Keratinocyte (primary cell): Measurements from ENCODE around the gene UTP11. TPM values are rescaled to one million over a fixed set of nuclear protein-coding genes. Genes with fewer than 3 reads are reported as not detected.

Experiments
- DNase-seq: peaks from one replicate; pipeline ENCODE4 v3.0.0-alpha.2; 2011; ENCODE audit warnings: low read depth, missing footprints, low spot score
- FAIRE-seq: peaks from 2 replicates; lab custom pipeline; 2011; peaks lifted over from hg19 to GRCh38; lab: Jason Lieb, UNC
- H2AFZ ChIP-seq: 2 replicates; pipeline ENCODE4 v1.6.0; 2012; ENCODE audit warnings: low read length, control low read depth, inconsistent platforms; ENCODE audit not compliant: control insufficient read depth
- H3K27ac ChIP-seq: 2 replicates; pipeline ENCODE4 v1.5.1; 2011; ENCODE audit warnings: low read length; ENCODE audit not compliant: control insufficient read depth, insufficient read depth
- H3K27me3 ChIP-seq: 3 replicates; pipeline ENCODE4 v1.6.0; 2011; ENCODE audit warnings: low read length; ENCODE audit not compliant: control insufficient read depth, insufficient read depth; ENCODE audit errors: extremely low read depth
- H3K36me3 ChIP-seq, 2 experiments: 2 replicates in 1 of 2; 3 replicates in 1 of 2; pipeline ENCODE4 v1.5.1; 2011; ENCODE audit warnings: low read length in 2 of 2, mild to moderate bottlenecking in 1 of 2; ENCODE audit not compliant: control insufficient read depth in 2 of 2, insufficient read depth in 2 of 2; ENCODE audit errors: extremely low read depth in 1 of 2
- H3K4me1 ChIP-seq: 3 replicates; pipeline ENCODE4 v1.5.1; 2011; ENCODE audit warnings: low read length; ENCODE audit not compliant: control insufficient read depth, insufficient read depth; ENCODE audit errors: extremely low read depth
- H3K4me2 ChIP-seq: 3 replicates; pipeline ENCODE4 v1.6.0; 2011; ENCODE audit warnings: low read depth, low read length; ENCODE audit not compliant: control insufficient read depth, insufficient read depth; ENCODE audit errors: extremely low read depth
- H3K4me3 ChIP-seq, 3 experiments: fragments of 200-600 bp in 1 of 3; sonication (generic) in 1 of 3; 2 replicates in 2 of 3; 3 replicates in 1 of 3; pipeline ENCODE4 v1.5.1; 2011 to 2016; ENCODE audit warnings: low read length in 3 of 3, mild to moderate bottlenecking in 3 of 3, control low read depth in 2 of 3, inconsistent platforms in 1 of 3, low read depth in 1 of 3, mixed read lengths in 1 of 3, mixed run types in 1 of 3, moderate library complexity in 1 of 3; ENCODE audit not compliant: control insufficient read depth in 2 of 3, insufficient read depth in 2 of 3; ENCODE audit errors: extremely low read depth in 1 of 3
- H3K79me2 ChIP-seq: 2 replicates; pipeline ENCODE4 v1.6.0; 2012; ENCODE audit warnings: low read length; ENCODE audit not compliant: control insufficient read depth, insufficient read depth
- H3K9ac ChIP-seq: 3 replicates; pipeline ENCODE4 v1.6.0; 2011; ENCODE audit warnings: low read length; ENCODE audit not compliant: control insufficient read depth, insufficient read depth; ENCODE audit errors: extremely low read depth
- H3K9me1 ChIP-seq: 3 replicates; pipeline ENCODE4 v1.6.0; 2011; ENCODE audit warnings: low read length; ENCODE audit not compliant: control insufficient read depth, insufficient read depth; ENCODE audit errors: extremely low read depth
- H3K9me3 ChIP-seq: 2 replicates; pipeline ENCODE4 v1.5.1; 2012; ENCODE audit warnings: low read depth, low read length; ENCODE audit not compliant: control insufficient read depth
- H4K20me1 ChIP-seq: 3 replicates; pipeline ENCODE4 v1.6.0; 2011; ENCODE audit warnings: low read length; ENCODE audit not compliant: control insufficient read depth, insufficient read depth; ENCODE audit errors: extremely low read depth
- EZH2 ChIP-seq: IDR thresholded peaks from one replicate; pipeline ENCODE4 v1.6.1; 2012; ENCODE audit warnings: inconsistent platforms, mild to moderate bottlenecking, low read length, moderate library complexity
- dilution Hi-C: fragments of 300-500 bp; cut with MboI; formaldehyde crosslinking; loops from one replicate; pipeline ENCODE4 v1.7.0; 2020; ENCODE audit warnings: low sequenced_read_pairs; ENCODE audit not compliant: extremely low pct_ligation_motif_present
- polyA plus RNA-seq, 5 experiments: library from polyadenylated mRNA; depleted of rRNA in 3 of 5; stranded (reverse) in 3 of 5; stranded (forward) in 1 of 5; unstranded in 1 of 5; fragments of >200 nt; gene quantifications; 1 replicate in 1 of 5; 2 replicates in 3 of 5; 3 replicates in 1 of 5; pipeline versions ENCODE4 v1.2.1 to v1.2.3, GENCODE V29; 2011 to 2012; ENCODE audit warnings: missing spikeins in 2 of 5, low read depth in 1 of 5, low replicate concordance in 1 of 5
- TF ChIP-seq, protein P1 (sequence below), 3 experiments: IDR thresholded peaks in 1 of 3; conservative IDR thresholded peaks in 1 of 3; optimal IDR thresholded peaks in 1 of 3; 2 replicates in 2 of 3; 3 replicates in 1 of 3; pipeline versions ENCODE3 to v1.5.1; 2011; ENCODE audit warnings: low read length in 3 of 3, mild to moderate bottlenecking in 3 of 3, moderate library complexity in 2 of 3, control low read depth in 1 of 3, inconsistent platforms in 1 of 3; ENCODE audit not compliant: insufficient read depth in 2 of 3; ENCODE audit errors: extremely low read depth in 1 of 3

The UTP11 gene
- polyA plus RNA-seq, 1 donor (not counting 4 experiments of a cell fraction or from before 2014, with no cell fraction given), result 50.0 TPM

DNA sequence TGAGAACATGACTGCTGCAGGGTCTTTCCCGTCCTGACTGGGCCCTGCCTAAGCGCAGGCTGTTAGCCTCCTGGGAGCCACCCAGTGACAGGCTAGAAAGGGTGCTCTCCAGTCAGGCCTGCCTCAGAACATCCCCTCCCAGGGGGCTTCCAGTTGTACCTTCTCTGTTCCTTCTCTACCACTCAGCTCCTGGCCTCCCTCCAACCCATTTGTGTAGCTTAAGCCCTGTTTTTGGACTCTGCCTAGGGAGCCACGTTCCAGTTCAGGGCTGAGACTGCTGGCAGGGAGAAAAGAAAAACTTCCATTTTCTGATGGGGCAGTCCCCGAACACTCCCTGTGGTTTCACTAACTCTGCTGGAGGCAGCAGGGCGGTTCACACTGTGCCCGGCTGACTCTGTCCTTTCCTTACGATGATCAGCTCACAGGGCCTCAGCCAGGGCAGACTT lies 49.4 kb downstream of the UTP11 start:
- TF ChIP-seq, protein P1, sequence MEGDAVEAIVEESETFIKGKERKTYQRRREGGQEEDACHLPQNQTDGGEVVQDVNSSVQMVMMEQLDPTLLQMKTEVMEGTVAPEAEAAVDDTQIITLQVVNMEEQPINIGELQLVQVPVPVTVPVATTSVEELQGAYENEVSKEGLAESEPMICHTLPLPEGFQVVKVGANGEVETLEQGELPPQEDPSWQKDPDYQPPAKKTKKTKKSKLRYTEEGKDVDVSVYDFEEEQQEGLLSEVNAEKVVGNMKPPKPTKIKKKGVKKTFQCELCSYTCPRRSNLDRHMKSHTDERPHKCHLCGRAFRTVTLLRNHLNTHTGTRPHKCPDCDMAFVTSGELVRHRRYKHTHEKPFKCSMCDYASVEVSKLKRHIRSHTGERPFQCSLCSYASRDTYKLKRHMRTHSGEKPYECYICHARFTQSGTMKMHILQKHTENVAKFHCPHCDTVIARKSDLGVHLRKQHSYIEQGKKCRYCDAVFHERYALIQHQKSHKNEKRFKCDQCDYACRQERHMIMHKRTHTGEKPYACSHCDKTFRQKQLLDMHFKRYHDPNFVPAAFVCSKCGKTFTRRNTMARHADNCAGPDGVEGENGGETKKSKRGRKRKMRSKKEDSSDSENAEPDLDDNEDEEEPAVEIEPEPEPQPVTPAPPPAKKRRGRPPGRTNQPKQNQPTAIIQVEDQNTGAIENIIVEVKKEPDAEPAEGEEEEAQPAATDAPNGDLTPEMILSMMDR (optimal IDR thresholded peaks at IDR 0.05 in 1 of 3, IDR thresholded peaks at IDR 0.05 in 1 of 3, conservative IDR thresholded peaks at IDR 0.05 in 1 of 3; ENCODE audit: extremely low read depth in 1 of 3, insufficient read depth in 2 of 3, low read length in 3 of 3), result no peak
- TF ChIP-seq EZH2, result no peak
- H3K4me2 ChIP-seq, result no peak overlapping the region
- no peaks in the 10 kb centered on the region for H4K20me1 ChIP-seq
- no peak overlapping the region for H3K4me3 ChIP-seq
- H3K9ac ChIP-seq, result no peak overlapping the region
- dilution Hi-C loops, result no loop called here
- H3K27ac ChIP-seq, result no peak overlapping the region
- H3K27me3 ChIP-seq, result no peaks in the 10 kb centered on the region
- peaks cover 6% of the 10 kb centered on the region for H3K79me2 ChIP-seq
- DNase-seq, result no peak
- no peaks in the 10 kb centered on the region for H3K36me3 ChIP-seq
- no peak overlapping the region for H2AFZ ChIP-seq
- FAIRE-seq, result no peak
- H3K4me1 ChIP-seq, result peaks cover 25% of the 10 kb centered on the region
- no peaks in the 10 kb centered on the region for H3K9me3 ChIP-seq
- no peaks in the 10 kb centered on the region for H3K9me1 ChIP-seq

DNA sequence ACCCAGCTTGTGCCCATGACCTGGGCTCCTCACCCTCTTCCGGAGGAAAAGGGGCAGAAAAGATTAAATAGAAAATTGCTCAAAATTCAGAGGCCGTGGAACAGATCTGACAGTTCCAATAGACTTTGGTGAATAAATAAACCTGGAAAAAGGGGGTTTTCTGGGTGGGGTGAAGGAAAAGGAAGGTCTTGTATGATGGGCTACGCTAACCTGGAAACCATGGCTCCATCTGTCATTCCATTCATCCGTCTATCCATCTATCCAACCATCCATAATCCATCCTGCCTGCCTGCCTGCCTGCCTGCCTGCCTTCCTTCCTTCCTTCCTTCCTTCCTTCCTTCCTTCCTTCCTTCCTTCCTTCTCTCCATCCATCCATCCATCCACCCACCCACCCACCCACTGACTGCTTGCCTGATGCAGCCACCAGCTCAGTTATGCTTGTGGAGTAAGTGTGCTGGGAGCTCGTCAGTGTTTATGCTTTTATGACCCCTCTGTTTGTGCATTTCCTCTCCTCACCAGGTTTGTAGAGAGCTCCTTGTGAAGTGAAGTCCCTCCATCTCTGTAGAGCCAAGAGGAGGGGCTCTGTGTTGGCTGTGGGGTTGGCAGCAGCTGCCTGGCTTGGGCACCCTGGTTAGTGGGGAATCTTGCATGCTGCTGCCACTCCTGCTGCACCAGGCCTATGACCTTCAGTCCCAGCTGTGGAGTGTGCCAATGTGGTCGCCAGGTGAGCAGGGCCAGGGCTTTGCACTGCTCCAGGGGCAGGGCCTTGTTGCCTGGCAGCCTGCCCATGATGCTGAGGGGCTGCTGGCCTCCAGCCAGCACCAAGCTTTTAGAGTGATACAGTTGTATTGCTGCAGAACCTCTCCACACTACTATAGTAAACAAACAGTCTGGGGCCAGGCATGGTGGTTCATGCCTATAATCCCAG lies 50.1 kb downstream of the UTP11 start:
- no peak overlapping the region for H3K4me3 ChIP-seq
- no peak for TF ChIP-seq EZH2
- TF ChIP-seq, protein P1 (optimal IDR thresholded peaks at IDR 0.05 in 1 of 3, IDR thresholded peaks at IDR 0.05 in 1 of 3, conservative IDR thresholded peaks at IDR 0.05 in 1 of 3; ENCODE audit: extremely low read depth in 1 of 3, insufficient read depth in 2 of 3, low read length in 3 of 3), result no peak
- H3K9me1 ChIP-seq, result no peaks in the 10 kb centered on the region
- peaks cover 6% of the 10 kb centered on the region for H3K79me2 ChIP-seq
- DNase-seq (no peak), FAIRE-seq (no peak)
- H3K27me3 ChIP-seq, result no peaks in the 10 kb centered on the region
- dilution Hi-C loops, result no loop called here
- H2AFZ ChIP-seq, result no peak overlapping the region
- no peak overlapping the region for H3K27ac ChIP-seq
- H3K9ac ChIP-seq, result no peak overlapping the region
- no peaks in the 10 kb centered on the region for H3K9me3 ChIP-seq
- H3K4me1 ChIP-seq, result peaks cover 25% of the 10 kb centered on the region
- no peaks in the 10 kb centered on the region for H4K20me1 ChIP-seq
- H3K4me2 ChIP-seq, result no peak overlapping the region
- no peaks in the 10 kb centered on the region for H3K36me3 ChIP-seq
